ENCODE results near the gene POLR3GL. TPM values are rescaled to one million over a fixed set of nuclear protein-coding genes. Genes with fewer than 3 reads are reported as not detected.
"Not testable (repeated sequence)": the region's sequence is repeated elsewhere in the genome, so short reads cannot be mapped to it uniquely, and the experiment has no call there.

POLR3GL gene, protein sequence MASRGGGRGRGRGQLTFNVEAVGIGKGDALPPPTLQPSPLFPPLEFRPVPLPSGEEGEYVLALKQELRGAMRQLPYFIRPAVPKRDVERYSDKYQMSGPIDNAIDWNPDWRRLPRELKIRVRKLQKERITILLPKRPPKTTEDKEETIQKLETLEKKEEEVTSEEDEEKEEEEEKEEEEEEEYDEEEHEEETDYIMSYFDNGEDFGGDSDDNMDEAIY
- 10 to 100 TPM; 23.8 to 26.4 TPM for total RNA-seq
- polyA plus RNA-seq: 10 to 100 TPM; 73.4 to 89.0 TPM
- long read RNA-seq, donor 1, transcript POLR3GL-202 (8 exons, 1,165 nt): major isoform, 9 of 21 reads
- long read RNA-seq, donor 1, partial matches to known transcripts: 5 of 21 reads
- long read RNA-seq, donor 1, other reads (novel, unspliced or antisense): 5 of 21 reads
- long read RNA-seq, donor 2, transcript POLR3GL-202 (8 exons, 1,165 nt): major isoform, 5 of 12 reads
- long read RNA-seq, donor 2, partial matches to known transcripts: 4 of 12 reads
- long read RNA-seq, donor 2, other reads (novel, unspliced or antisense): 3 of 12 reads

DNA sequence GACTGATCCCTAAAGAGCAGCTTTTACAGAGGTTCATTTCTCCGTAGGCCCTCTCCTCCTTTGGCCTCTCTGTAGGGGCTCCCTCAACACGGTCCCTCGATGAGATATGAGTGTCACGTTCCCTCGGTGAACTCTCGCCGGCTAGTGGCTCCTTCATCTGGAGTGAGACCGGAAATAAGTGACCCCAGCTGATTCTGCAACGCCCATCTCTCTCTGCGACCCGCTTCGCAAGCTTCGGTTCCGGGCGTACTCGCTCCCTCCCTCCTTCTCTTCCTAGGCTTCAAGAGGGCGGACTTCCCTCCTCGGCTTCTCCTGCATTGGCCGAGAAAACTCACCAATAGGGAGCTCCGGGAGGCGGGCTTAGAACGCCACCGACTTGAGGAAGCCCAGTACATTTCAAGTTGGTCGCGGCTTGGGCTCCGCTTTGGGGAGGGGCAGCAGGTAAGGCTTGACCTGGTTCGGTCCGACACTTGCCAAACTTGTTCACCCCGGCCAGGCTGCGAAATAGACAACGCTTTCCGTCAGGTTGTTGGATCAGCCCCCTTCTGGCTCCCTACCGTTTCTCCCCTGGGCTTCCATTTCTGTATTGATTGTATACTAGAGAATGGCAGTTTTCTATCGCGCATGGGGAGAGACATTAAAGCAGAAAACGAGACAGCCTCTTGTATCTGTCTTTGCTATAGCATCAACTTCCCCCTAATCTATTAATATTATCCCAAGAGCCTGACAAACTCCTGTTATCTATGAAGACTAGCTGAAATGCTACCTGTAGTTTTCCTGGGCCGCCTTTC is at the start of gene POLR3GL, which contains the start of gene ANKRD34A:
Gene POLR3GL (plus strand): TSS at position 363 of the 791 bp plus-strand sequence. CDS start 10,176 bp downstream, outside the sequence.
Gene ANKRD34A (minus strand): TSS at position 248 of the 791 bp plus-strand sequence. CDS start 2,816 bp downstream, outside the sequence.
- no peaks in the 10 kb centered on the region for H3K4me1 ChIP-seq (ENCODE audit: control insufficient read depth in 1 of 2, insufficient read depth in 2 of 2, low read length in 2 of 2)
- DNase-seq (peak; percentile 97), ATAC-seq (ENCODE audit: low FRiP score) (peak; percentile 92)
- intact Hi-C loops (cut with DNase I): no loop called here
- no peaks in the 10 kb centered on the region for H3K9me3 ChIP-seq (ENCODE audit: control insufficient read depth, low read length)
- peak within 1 kb of the TSS; percentile 57 to 91 for H3K4me3 ChIP-seq (ENCODE audit: low read length in 2 of 2)
- H3K27me3 ChIP-seq (ENCODE audit: control insufficient read depth in 1 of 2, insufficient read depth in 2 of 2, low read length in 1 of 2): no peaks in the 10 kb centered on the region
- 1% methylated on average over 37 of the region's 37 CpGs for WGBS, 2 donors
- peak within 1 kb of the TSS; percentile 81 to 95 for H3K27ac ChIP-seq (ENCODE audit: low read depth in 1 of 2, low read length in 2 of 2)
- H3K36me3 ChIP-seq (ENCODE audit: control insufficient read depth in 1 of 2, insufficient read depth in 2 of 2, low read length in 1 of 2): no peaks in the 10 kb centered on the region

DNA sequence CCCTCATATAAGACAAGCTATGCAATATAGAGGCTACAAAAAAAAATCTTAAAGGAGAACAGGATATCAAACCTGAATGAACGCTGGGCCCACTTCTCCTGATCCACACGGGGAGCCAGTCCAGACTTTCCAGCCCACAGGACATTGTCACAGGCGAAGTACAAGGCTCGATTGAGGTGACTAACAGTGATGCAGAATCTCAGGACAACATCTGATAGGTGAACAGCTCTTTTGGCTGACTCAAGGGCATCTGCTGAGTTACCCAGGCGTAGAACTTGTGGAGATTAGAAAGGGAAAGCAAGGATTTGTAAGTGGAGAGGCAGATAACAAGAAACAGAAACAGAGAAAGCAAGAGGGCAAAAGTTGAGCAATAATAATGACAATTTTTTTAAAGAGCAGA is 47.7 kb upstream of the POLR3GL start:
- Histone ChIP-seq H3K36me3 (ENCODE audit: control insufficient read depth in 1 of 2, insufficient read depth in 2 of 2, low read length in 1 of 2) (no peaks in the 10 kb centered on the region), H3K27ac (ENCODE audit: low read depth in 1 of 2, low read length in 2 of 2) (no peak overlapping the region)
- intact Hi-C loops (cut with DNase I): loop anchor here in 1 of 2 donors (5.0 kb wide), 1 partner anchor 41 kb away; the partner anchor contains the start of gene LIX1L

GRCh38 chr1:145917595-145917994 is 46.9 kb upstream of the POLR3GL start:
- ATAC-seq (ENCODE audit: low FRiP score): no peak
- Histone ChIP-seq H3K4me3 (ENCODE audit: low read length in 2 of 2) (peak overlapping the region; percentile 73 to 75), H3K27me3 (ENCODE audit: control insufficient read depth in 1 of 2, insufficient read depth in 2 of 2, low read length in 1 of 2) (no peaks in the 10 kb centered on the region), H3K27ac (ENCODE audit: low read depth in 1 of 2, low read length in 2 of 2) (no peak overlapping the region), H3K36me3 (ENCODE audit: control insufficient read depth in 1 of 2, insufficient read depth in 2 of 2, low read length in 1 of 2) (no peaks in the 10 kb centered on the region), H3K4me1 (ENCODE audit: control insufficient read depth in 1 of 2, insufficient read depth in 2 of 2, low read length in 2 of 2) (no peaks in the 10 kb centered on the region), H3K9me3 (ENCODE audit: control insufficient read depth, low read length) (no peaks in the 10 kb centered on the region)
- 68 to 70% methylated on average over 5 of the region's 5 CpGs for WGBS, 2 donors
- DNase-seq: no peak
- intact Hi-C loops (cut with DNase I): loop anchor here in 1 of 2 donors (5.0 kb wide), 1 partner anchor 40 kb away; the partner anchor contains the start of gene LIX1L

More for the DNA sequence above, 47.7 kb upstream of the POLR3GL start:
- no peaks in the 10 kb centered on the region for H3K9me3 ChIP-seq (ENCODE audit: control insufficient read depth, low read length)
- ATAC-seq (ENCODE audit: low FRiP score) (no peak), DNase-seq (no peak)
- no peaks in the 10 kb centered on the region for H3K27me3 ChIP-seq (ENCODE audit: control insufficient read depth in 1 of 2, insufficient read depth in 2 of 2, low read length in 1 of 2)
- no peak overlapping the region for H3K4me3 ChIP-seq (ENCODE audit: low read length in 2 of 2)
- 78 to 79% methylated on average over 5 of the region's 5 CpGs for WGBS, 2 donors
- no peaks in the 10 kb centered on the region for H3K4me1 ChIP-seq (ENCODE audit: control insufficient read depth in 1 of 2, insufficient read depth in 2 of 2, low read length in 2 of 2)

GRCh38 chr1:145918144-145918991 is 46.1 kb upstream of the POLR3GL start, which contains the start of gene PEX11B:
TSS of gene PEX11B (minus strand) at chr1:145918717. CDS start at chr1:145918688, 29 bp downstream.
- H3K4me1 ChIP-seq (ENCODE audit: control insufficient read depth in 1 of 2, insufficient read depth in 2 of 2, low read length in 2 of 2): no peaks in the 10 kb centered on the region
- H3K27me3 ChIP-seq (ENCODE audit: control insufficient read depth in 1 of 2, insufficient read depth in 2 of 2, low read length in 1 of 2): no peaks in the 10 kb centered on the region
- H3K9me3 ChIP-seq (ENCODE audit: control insufficient read depth, low read length): no peaks in the 10 kb centered on the region
- DNase-seq (peak; percentile 94 to 95), ATAC-seq (ENCODE audit: low FRiP score) (peak; percentile 97)
- no peaks in the 10 kb centered on the region for H3K36me3 ChIP-seq (ENCODE audit: control insufficient read depth in 1 of 2, insufficient read depth in 2 of 2, low read length in 1 of 2)
- peak within 1 kb of the TSS; percentile 73 to 75 for H3K4me3 ChIP-seq (ENCODE audit: low read length in 2 of 2)
- intact Hi-C loops (cut with DNase I): loop anchor here in 1 of 2 donors (5.0 kb wide), 1 partner anchor 39 kb away; the partner anchor contains the start of gene LIX1L
- WGBS, 2 donors: 0 to 1% methylated on average over 51 of the region's 51 CpGs
- H3K27ac ChIP-seq (ENCODE audit: low read depth in 1 of 2, low read length in 2 of 2): peak within 1 kb of the TSS; percentile 7 to 49

- intact Hi-C loops (cut with DNase I): loop anchor here in 1 of 2 donors (5.0 kb wide), 1 partner anchor 38 kb away; the partner anchor contains the start of gene LIX1L
- H3K4me1 ChIP-seq (ENCODE audit: control insufficient read depth in 1 of 2, insufficient read depth in 2 of 2, low read length in 2 of 2): no peaks in the 10 kb centered on the region
- no peaks in the 10 kb centered on the region for H3K36me3 ChIP-seq (ENCODE audit: control insufficient read depth in 1 of 2, insufficient read depth in 2 of 2, low read length in 1 of 2)
- peak overlapping the region; percentile 15 to 73 for H3K4me3 ChIP-seq (ENCODE audit: low read length in 2 of 2)
- 2 to 5% methylated on average over 33 of the region's 33 CpGs for WGBS, 2 donors
- H3K9me3 ChIP-seq (ENCODE audit: control insufficient read depth, low read length): no peaks in the 10 kb centered on the region
- H3K27ac ChIP-seq (ENCODE audit: low read depth in 1 of 2, low read length in 2 of 2): peak overlapping the region; percentile 7 to 49
- ATAC-seq (ENCODE audit: low FRiP score) (peak; percentile 23), DNase-seq (peak; percentile 77 to 86)
- no peaks in the 10 kb centered on the region for H3K27me3 ChIP-seq (ENCODE audit: control insufficient read depth in 1 of 2, insufficient read depth in 2 of 2, low read length in 1 of 2)
Observed at GRCh38 chr1:145918992-145919939, 45.2 kb upstream of the POLR3GL start.

- H3K4me3 ChIP-seq (ENCODE audit: low read length in 2 of 2); H3K27me3 ChIP-seq (ENCODE audit: control insufficient read depth in 1 of 2, insufficient read depth in 2 of 2, low read length in 1 of 2); H3K27ac ChIP-seq (ENCODE audit: low read depth in 1 of 2, low read length in 2 of 2); H3K4me1 ChIP-seq (ENCODE audit: control insufficient read depth in 1 of 2, insufficient read depth in 2 of 2, low read length in 2 of 2); DNase-seq; H3K36me3 ChIP-seq (ENCODE audit: control insufficient read depth in 1 of 2, insufficient read depth in 2 of 2, low read length in 1 of 2); intact Hi-C loops (cut with DNase I); H3K9me3 ChIP-seq (ENCODE audit: control insufficient read depth, low read length); ATAC-seq (ENCODE audit: low FRiP score): not testable (repeated sequence)
- WGBS, 2 donors: 92 to 93% methylated on average over 2 of the region's 4 CpGs
Observed at GRCh38 chr1:145920297-145920696, 44.2 kb upstream of the POLR3GL start.

DNA sequence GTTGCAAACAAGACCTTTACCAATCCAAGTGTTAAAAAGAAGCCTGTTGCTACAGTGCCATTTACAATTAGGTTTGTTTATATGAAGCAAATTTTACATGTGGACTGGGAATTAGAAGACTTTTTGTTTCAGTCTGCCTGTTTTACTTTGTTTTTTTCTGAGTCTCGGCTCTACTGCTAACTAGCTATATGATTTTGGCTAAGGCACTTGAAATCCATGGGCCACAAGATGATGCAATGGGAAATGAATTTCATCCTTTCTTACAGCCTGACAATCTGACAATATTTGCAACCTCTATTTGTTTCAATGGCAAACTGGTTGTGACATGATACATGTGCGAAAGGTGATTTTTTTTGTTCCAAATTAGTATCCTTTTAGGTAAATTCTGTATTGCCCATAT is 42.2 kb upstream of the POLR3GL start:
- no peak for ATAC-seq (ENCODE audit: low FRiP score)
- Histone ChIP-seq H3K4me3 (ENCODE audit: low read length in 2 of 2) (no peak overlapping the region), H3K36me3 (ENCODE audit: control insufficient read depth in 1 of 2, insufficient read depth in 2 of 2, low read length in 1 of 2) (peaks cover 0 to 1% of the 10 kb centered on the region in 2 donors), H3K9me3 (ENCODE audit: control insufficient read depth, low read length) (no peaks in the 10 kb centered on the region), H3K27me3 (ENCODE audit: control insufficient read depth in 1 of 2, insufficient read depth in 2 of 2, low read length in 1 of 2) (no peaks in the 10 kb centered on the region), H3K4me1 (ENCODE audit: control insufficient read depth in 1 of 2, insufficient read depth in 2 of 2, low read length in 2 of 2) (no peaks in the 10 kb centered on the region), H3K27ac (ENCODE audit: low read depth in 1 of 2, low read length in 2 of 2) (no peak overlapping the region)
- 54 to 56% methylated on average over 2 of the region's 2 CpGs for WGBS, 2 donors
- no peak for DNase-seq
- intact Hi-C loops (cut with DNase I): no loop called here

All from aorta (tissue), 5 donors.